Upper lobe of left lung (tissue), 6 donors: ENCODE measurements around the gene PPM1M. TPM values are rescaled to one million over a fixed set of nuclear protein-coding genes. Genes with fewer than 3 reads are reported as not detected.

ENCODE experiments used
- ATAC-seq, 2 donors: fragments of 200-7000 bp; cut with Tn5 transposase; one replicate each; pipeline ENCODE4 v1.9.1; 2022; ENCODE audit warnings: mild to moderate bottlenecking in 2 of 2, moderate library complexity in 2 of 2; ENCODE audit not compliant: low FRiP score in 2 of 2
- DNase-seq, 2 donors: peaks; one replicate each; pipeline ENCODE4 v3.0.0-alpha.2; 2019 to 2020
- H3K27ac ChIP-seq, 4 donors: fragments of 200-600 bp; sonication (generic); one replicate each; pipeline ENCODE4 v1.5.1; 2016 to 2019
- H3K27me3 ChIP-seq, 4 donors: fragments of 200-600 bp; sonication (generic); one replicate each; pipeline ENCODE4 v1.5.1; 2017 to 2019
- H3K36me3 ChIP-seq, 4 donors: fragments of 200-600 bp; sonication (generic); one replicate each; pipeline ENCODE4 v1.5.1; 2016 to 2019
- H3K4me1 ChIP-seq, 4 donors: fragments of 200-600 bp; sonication (generic); one replicate each; pipeline ENCODE4 v1.5.1; 2018 to 2019
- H3K4me3 ChIP-seq, 4 donors: fragments of 200-600 bp; sonication (generic); one replicate each; pipeline ENCODE4 v1.5.1; 2017 to 2019; ENCODE audit warnings: mild to moderate bottlenecking in 2 of 4, moderate library complexity in 1 of 4
- H3K9me3 ChIP-seq, 4 donors: fragments of 200-600 bp; sonication (generic); one replicate each; pipeline ENCODE4 v1.5.1; 2018 to 2019
- CTCF ChIP-seq, 6 experiments: fragments of 450-650 bp in 4 of 6; fragments of 200-600 bp in 2 of 6; sonication (generic) in 2 of 6; IDR thresholded peaks; one replicate each; pipeline ENCODE4 v1.5.1; 2016 to 2019; ENCODE audit warnings: antibody characterized with exemption in 6 of 6
- EP300 ChIP-seq, 4 donors: sonication (generic); formaldehyde crosslinking; IDR thresholded peaks; one replicate each; pipeline ENCODE4 v1.5.1; 2017; ENCODE audit warnings: antibody characterized with exemption in 4 of 4, control low read depth in 2 of 4
- POLR2A ChIP-seq, 4 donors: fragments of 450-650 bp; IDR thresholded peaks; one replicate each; pipeline ENCODE4 v1.5.1; 2016 to 2017; ENCODE audit warnings: antibody characterized with exemption in 4 of 4, mild to moderate bottlenecking in 2 of 4
- POLR2AphosphoS5 ChIP-seq, 2 donors: sonication (generic); formaldehyde crosslinking; IDR thresholded peaks; one replicate each; pipeline ENCODE4 v1.5.1; 2017; ENCODE audit warnings: antibody characterized with exemption in 2 of 2
- WGBS, 2 donors: methylation state at CpG; one replicate each; pipeline ENCODE4 v1.1.5; 2017 to 2018; 5-methylcytosine and 5-hydroxymethylcytosine counted together
- total RNA-seq, 6 donors: library from RNA; depleted of rRNA in 4 of 6; stranded (reverse); fragments of >200 nt in 4 of 6; gene quantifications; one replicate each; pipeline versions ENCODE4 v1.1.0 to v1.2.1, GENCODE V29; 2016 to 2021
- donor health status: DM: no; HTN: no; CAD: no; lungs with moderate emphysema.
- donor health status: DM: no; HTN: yes; CAD: no; lungs with severe emphysema.

Gene PPM1M
- total RNA-seq, 6 donors from 2014 or later = 18.7 to 68.1 (median 47.8) TPM

GRCh38 chr3:52197842-52198625 is 47.5 kb upstream of the PPM1M start, which contains the start of gene ALAS1:
TSS of gene ALAS1 (plus strand) at chr3:52198160. CDS start at chr3:52199242, 1,082 bp downstream.
- peak; percentile 85 to 93 for ATAC-seq
- Histone ChIP-seq H3K9me3 (no peaks in the 10 kb centered on the region), H3K27ac (peak within 1 kb of the TSS; percentile 89 to 98 (median 93)), H3K4me3 (peak within 1 kb of the TSS; percentile 88 to 96 (median 92)), H3K36me3 (peaks cover 7 to 21% (median 8%) of the 10 kb centered on the region in 4 donors), H3K27me3 (no peaks in the 10 kb centered on the region), H3K4me1 (peaks cover 60 to 83% (median 76%) of the 10 kb centered on the region in 4 donors)
- TF ChIP-seq POLR2AphosphoS5 (IDR thresholded peaks at IDR 0.05) = peak; percentile 87 to 98
- TF ChIP-seq CTCF (IDR thresholded peaks at IDR 0.05) = peak; percentile 7 to 70 (median 45)
- TF ChIP-seq EP300 (IDR thresholded peaks at IDR 0.05) = no peak
- peak in 3 of 4 donors; percentile 85 to 99 (median 99) for TF ChIP-seq POLR2A (IDR thresholded peaks at IDR 0.05)
- 1 to 2% methylated on average over 23 to 32 of the region's 71 CpGs for WGBS, 2 donors
- peak; percentile 94 to 99 for DNase-seq

- no peak for DNase-seq
Measured at GRCh38 chr3:52198643-52199608, 46.6 kb upstream of the PPM1M start.

GRCh38 chr3:52200981-52201679 is 44.4 kb upstream of the PPM1M start:
- peaks cover 34 to 52% (median 38%) of the 10 kb centered on the region in 4 donors for H3K36me3 ChIP-seq
- 70 to 72% methylated on average over 5 of the region's 5 CpGs for WGBS, 2 donors
- no peaks in the 10 kb centered on the region for H3K9me3 ChIP-seq
- TF ChIP-seq CTCF (IDR thresholded peaks at IDR 0.05) (no peak), POLR2AphosphoS5 (IDR thresholded peaks at IDR 0.05) (no peak), POLR2A (IDR thresholded peaks at IDR 0.05) (no peak), EP300 (IDR thresholded peaks at IDR 0.05) (no peak)
- H3K27me3 ChIP-seq = no peaks in the 10 kb centered on the region
- ATAC-seq = no peak
- peak in 1 of 2 donors; percentile 67 for DNase-seq
- H3K4me1 ChIP-seq = peaks cover 41 to 87% (median 60%) of the 10 kb centered on the region in 4 donors
- no peak overlapping the region for H3K4me3 ChIP-seq
- peak overlapping the region in 3 of 4 donors; percentile 8 to 98 (median 66) for H3K27ac ChIP-seq

More at GRCh38 chr3:52198643-52199608, 46.6 kb upstream of the PPM1M start:
- Histone ChIP-seq H3K4me1 (peaks cover 60 to 87% (median 75%) of the 10 kb centered on the region in 4 donors), H3K27me3 (no peaks in the 10 kb centered on the region), H3K9me3 (no peaks in the 10 kb centered on the region), H3K36me3 (peaks cover 15 to 30% (median 17%) of the 10 kb centered on the region in 4 donors), H3K27ac (peak overlapping the region; percentile 89 to 98 (median 93)), H3K4me3 (peak overlapping the region; percentile 88 to 96 (median 92))
- ATAC-seq = no peak
- TF ChIP-seq POLR2AphosphoS5 (IDR thresholded peaks at IDR 0.05) (no peak), CTCF (IDR thresholded peaks at IDR 0.05) (no peak), EP300 (IDR thresholded peaks at IDR 0.05) (no peak), POLR2A (IDR thresholded peaks at IDR 0.05) (no peak)
- WGBS, 2 donors = 28 to 36% methylated on average over 14 of the region's 14 CpGs

- H3K36me3 ChIP-seq = peaks cover 44 to 66% (median 48%) of the 10 kb centered on the region in 4 donors
- peak overlapping the region; percentile 9 to 98 (median 39) for H3K27ac ChIP-seq
Measured at GRCh38 chr3:52202384-52203077, 43.0 kb upstream of the PPM1M start.

More at GRCh38 chr3:52202384-52203077, 43.0 kb upstream of the PPM1M start:
- no peak for ATAC-seq
- Histone ChIP-seq H3K27me3 (no peaks in the 10 kb centered on the region), H3K4me1 (peaks cover 27 to 76% (median 48%) of the 10 kb centered on the region in 4 donors), H3K4me3 (no peak overlapping the region), H3K9me3 (no peaks in the 10 kb centered on the region)
- DNase-seq = no peak
- TF ChIP-seq EP300 (IDR thresholded peaks at IDR 0.05) = no peak
- TF ChIP-seq POLR2A (IDR thresholded peaks at IDR 0.05) = no peak
- WGBS, 2 donors = 76 to 80% methylated on average over 4 of the region's 4 CpGs
